ENCODE measurements around the gene CDS1. TPM values are rescaled to one million over a fixed set of nuclear protein-coding genes. Genes with fewer than 3 reads are reported as not detected.

The CDS1 gene
- under 1 TPM in 1 of 3 donors, not detected in 2; 0.14 TPM for total RNA-seq
- 0.18 TPM for total RNA-seq (2013)

GRCh38 chr4:84582988-84583875 is at the start of gene CDS1:
Gene CDS1, plus strand, starts transcription at chr4:84583127. Its CDS starts 275 bp downstream, at chr4:84583402.
- WGBS (ENCODE audit: insufficient coverage), result 1% methylated on average over 88 of the region's 88 CpGs
- peak within 1 kb of the TSS; percentile 36 for H3K4me3 ChIP-seq (ENCODE audit: low read length)
- Mint-ChIP-seq H3K27ac (no peak within 1 kb of the TSS), H3K27me3 (ENCODE audit: low read depth in 2 of 2) (peaks cover 31 to 35% of the 10 kb centered on the region in 2 donors), H3K36me3 (peaks cover 20% of the 10 kb centered on the region), H3K9me3 (peaks cover 5 to 11% of the 10 kb centered on the region in 2 donors), H3K4me1 (peaks cover 18 to 26% of the 10 kb centered on the region in 2 donors), H3K4me3 (peak within 1 kb of the TSS; percentile 75)
- no peaks in the 10 kb centered on the region for H3K36me3 ChIP-seq (ENCODE audit: control insufficient read depth, insufficient read depth, low read length)
- H3K27me3 ChIP-seq (ENCODE audit: control insufficient read depth, insufficient read depth, low read length), result peaks cover 47% of the 10 kb centered on the region
- H3K27ac ChIP-seq (ENCODE audit: low read length), result no peak within 1 kb of the TSS
- intact Hi-C loops (cut with micrococcal nuclease), result no loop called here
- peaks cover 15% of the 10 kb centered on the region for H3K4me1 ChIP-seq (ENCODE audit: control insufficient read depth, insufficient read depth, low read length)
- TF ChIP-seq CTCF (IDR thresholded peaks at IDR 0.05), result no peak
- DNase-seq, result peak in 1 of 2 donors; percentile 75
- H3K9me3 ChIP-seq (ENCODE audit: control insufficient read depth, insufficient read depth, low read length), result peaks cover 7% of the 10 kb centered on the region
- peak; percentile 28 to 57 (median 39) for ATAC-seq

GRCh38 chr4:84535901-84536300 is 47.0 kb upstream of the CDS1 start:
- DNase-seq (no peak), ATAC-seq (no peak)
- H3K36me3 ChIP-seq (ENCODE audit: control insufficient read depth, insufficient read depth, low read length), result no peaks in the 10 kb centered on the region
- H3K9me3 ChIP-seq (ENCODE audit: control insufficient read depth, insufficient read depth, low read length), result no peaks in the 10 kb centered on the region
- Mint-ChIP-seq H3K4me3 (no peak overlapping the region), H3K27ac (no peak overlapping the region), H3K36me3 (no peaks in the 10 kb centered on the region), H3K9me3 (peaks cover 2 to 6% of the 10 kb centered on the region in 2 donors), H3K27me3 (ENCODE audit: low read depth in 2 of 2) (peaks cover 0 to 2% of the 10 kb centered on the region in 2 donors), H3K4me1 (no peaks in the 10 kb centered on the region)
- TF ChIP-seq CTCF (IDR thresholded peaks at IDR 0.05), result no peak
- WGBS (ENCODE audit: insufficient coverage), result 100% methylated on average over 2 of the region's 2 CpGs
- H3K27ac ChIP-seq (ENCODE audit: low read length), result no peak overlapping the region
- no peaks in the 10 kb centered on the region for H3K4me1 ChIP-seq (ENCODE audit: control insufficient read depth, insufficient read depth, low read length)
- H3K4me3 ChIP-seq (ENCODE audit: low read length), result no peak overlapping the region
- H3K27me3 ChIP-seq (ENCODE audit: control insufficient read depth, insufficient read depth, low read length), result no peaks in the 10 kb centered on the region
- intact Hi-C loops (cut with micrococcal nuclease), result no loop called here

GRCh38 chr4:84545093-84545492 is 37.8 kb upstream of the CDS1 start:
- intact Hi-C loops (cut with micrococcal nuclease), result no loop called here
- no peaks in the 10 kb centered on the region for H3K36me3 ChIP-seq (ENCODE audit: control insufficient read depth, insufficient read depth, low read length)
- Mint-ChIP-seq H3K4me1 (no peaks in the 10 kb centered on the region), H3K27ac (no peak overlapping the region), H3K9me3 (no peaks in the 10 kb centered on the region), H3K36me3 (no peaks in the 10 kb centered on the region), H3K4me3 (no peak overlapping the region), H3K27me3 (ENCODE audit: low read depth in 2 of 2) (peaks cover 0 to 6% of the 10 kb centered on the region in 2 donors)
- H3K9me3 ChIP-seq (ENCODE audit: control insufficient read depth, insufficient read depth, low read length), result no peaks in the 10 kb centered on the region
- no peak for TF ChIP-seq CTCF (IDR thresholded peaks at IDR 0.05)
- no peaks in the 10 kb centered on the region for H3K27me3 ChIP-seq (ENCODE audit: control insufficient read depth, insufficient read depth, low read length)
- H3K4me1 ChIP-seq (ENCODE audit: control insufficient read depth, insufficient read depth, low read length), result no peaks in the 10 kb centered on the region
- ATAC-seq (no peak), DNase-seq (no peak)
- H3K4me3 ChIP-seq (ENCODE audit: low read length), result no peak overlapping the region
- no peak overlapping the region for H3K27ac ChIP-seq (ENCODE audit: low read length)
- 74% methylated on average over 5 of the region's 5 CpGs for WGBS (ENCODE audit: insufficient coverage)
